VCaP (cell line): ENCODE results near the gene DPH2.

Source experiments
- H3K27ac ChIP-seq: fragments of 450-650 bp; 2 replicates; pipeline ENCODE4 v1.5.1; 2017
- TF ChIP-seq, protein P1 (sequence below): fragments of 450-650 bp; conservative IDR thresholded peaks from 2 replicates; pipeline ENCODE4 v1.5.1; 2017; ENCODE audit warnings: mild to moderate bottlenecking, moderate library complexity

DPH2 gene

DNA sequence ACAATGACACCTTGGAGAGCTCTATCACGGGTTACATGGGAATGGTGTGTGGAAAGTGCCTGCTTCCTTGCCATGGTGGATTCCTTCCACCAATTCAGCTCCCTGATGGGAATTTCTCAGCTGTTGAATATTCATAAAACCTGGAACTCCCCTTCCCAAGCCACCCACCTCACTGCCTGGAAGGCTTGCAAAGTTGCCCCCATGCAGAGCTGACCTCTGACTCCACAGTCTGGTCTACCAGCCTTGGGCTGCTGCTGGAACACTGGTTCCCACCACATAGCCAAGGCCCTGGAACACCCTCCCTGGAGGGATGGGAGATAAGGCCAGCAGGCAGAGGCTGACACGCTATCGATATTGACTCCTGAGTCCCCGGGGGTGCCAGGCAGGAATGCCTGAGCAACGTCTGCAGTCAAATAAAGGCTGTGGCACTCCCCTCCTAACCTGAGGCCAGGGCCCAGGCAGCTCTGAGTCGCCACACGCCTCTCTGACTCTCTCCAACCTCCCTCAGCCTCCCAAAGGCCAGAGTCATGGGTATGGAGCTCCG lies 30.4 kb downstream of the DPH2 start:
- TF ChIP-seq, protein P1, sequence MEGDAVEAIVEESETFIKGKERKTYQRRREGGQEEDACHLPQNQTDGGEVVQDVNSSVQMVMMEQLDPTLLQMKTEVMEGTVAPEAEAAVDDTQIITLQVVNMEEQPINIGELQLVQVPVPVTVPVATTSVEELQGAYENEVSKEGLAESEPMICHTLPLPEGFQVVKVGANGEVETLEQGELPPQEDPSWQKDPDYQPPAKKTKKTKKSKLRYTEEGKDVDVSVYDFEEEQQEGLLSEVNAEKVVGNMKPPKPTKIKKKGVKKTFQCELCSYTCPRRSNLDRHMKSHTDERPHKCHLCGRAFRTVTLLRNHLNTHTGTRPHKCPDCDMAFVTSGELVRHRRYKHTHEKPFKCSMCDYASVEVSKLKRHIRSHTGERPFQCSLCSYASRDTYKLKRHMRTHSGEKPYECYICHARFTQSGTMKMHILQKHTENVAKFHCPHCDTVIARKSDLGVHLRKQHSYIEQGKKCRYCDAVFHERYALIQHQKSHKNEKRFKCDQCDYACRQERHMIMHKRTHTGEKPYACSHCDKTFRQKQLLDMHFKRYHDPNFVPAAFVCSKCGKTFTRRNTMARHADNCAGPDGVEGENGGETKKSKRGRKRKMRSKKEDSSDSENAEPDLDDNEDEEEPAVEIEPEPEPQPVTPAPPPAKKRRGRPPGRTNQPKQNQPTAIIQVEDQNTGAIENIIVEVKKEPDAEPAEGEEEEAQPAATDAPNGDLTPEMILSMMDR: no peak
- no peak overlapping the region for H3K27ac ChIP-seq

DNA sequence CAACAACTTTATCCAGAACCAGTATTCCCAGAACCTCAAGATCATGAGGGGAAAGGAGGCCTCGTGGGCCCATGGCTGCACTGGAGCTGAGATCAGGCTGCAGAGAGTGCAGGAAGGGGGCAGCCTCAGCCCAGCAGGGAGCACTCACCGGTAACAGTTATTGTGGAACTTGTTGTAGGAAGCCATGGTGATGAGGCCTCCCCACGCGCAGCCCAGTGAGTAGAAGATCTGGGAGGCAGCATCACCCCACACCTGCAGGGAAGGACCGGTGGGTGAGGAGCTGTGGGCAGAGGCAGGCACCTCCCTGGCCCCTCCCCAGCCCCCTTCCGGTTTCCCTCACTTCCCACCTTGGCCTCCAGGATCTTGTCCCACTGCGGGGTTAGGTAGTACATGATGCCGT lies 32.4 kb downstream of the DPH2 start:
- H3K27ac ChIP-seq: no peak overlapping the region
- TF ChIP-seq, protein P1: no peak

DNA sequence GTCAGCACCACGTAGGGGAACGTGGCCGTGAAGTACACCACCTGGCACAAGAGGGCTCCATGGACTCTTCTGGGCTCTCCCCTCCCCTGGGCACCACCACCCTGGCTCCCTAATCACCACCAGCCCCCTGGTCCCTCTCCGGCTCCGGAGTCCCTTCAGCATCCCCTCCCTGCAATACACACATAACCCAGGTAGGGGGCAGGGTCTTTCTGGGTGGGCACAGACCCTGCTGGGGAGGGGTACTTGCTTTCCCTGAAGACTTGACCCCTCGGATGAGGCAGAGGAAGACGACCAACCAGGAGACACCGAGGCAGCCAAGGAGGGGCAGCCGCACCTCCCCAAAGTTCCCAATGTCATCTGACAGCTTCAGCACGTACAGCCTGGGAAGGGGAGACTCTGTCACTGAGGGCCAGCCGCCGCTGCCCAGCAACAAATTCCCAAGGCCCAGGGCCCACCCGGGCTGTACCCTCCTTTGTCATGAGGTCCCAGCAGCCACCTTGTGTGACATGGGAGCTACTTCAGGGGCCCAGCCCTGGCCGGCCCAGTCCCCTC lies 32.9 kb downstream of the DPH2 start:
- TF ChIP-seq, protein P1: no peak; the same call in 1 of the 2 replicates
- H3K27ac ChIP-seq: no peak overlapping the region

DNA sequence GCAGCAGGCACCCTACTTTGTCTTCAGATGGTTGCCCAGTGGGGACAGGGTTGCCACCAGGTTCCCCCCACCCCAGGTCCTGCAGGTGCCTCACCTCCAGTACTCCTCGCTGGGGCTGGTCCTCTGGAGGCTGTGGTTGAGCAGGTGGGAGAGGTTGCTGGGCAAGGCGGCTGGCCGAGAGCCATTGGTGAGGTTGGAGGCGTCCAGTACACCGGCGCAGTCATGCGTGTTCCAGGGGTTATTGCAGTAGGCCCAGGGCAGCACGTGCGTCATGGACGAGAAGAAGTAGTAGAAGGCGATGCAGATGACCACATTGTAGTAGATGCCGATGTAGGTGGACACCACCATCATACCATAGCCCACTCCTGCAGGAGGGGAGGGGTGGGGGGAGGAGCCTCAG lies 38.4 kb downstream of the DPH2 start:
- TF ChIP-seq, protein P1: no peak
- H3K27ac ChIP-seq: no peak overlapping the region

DNA sequence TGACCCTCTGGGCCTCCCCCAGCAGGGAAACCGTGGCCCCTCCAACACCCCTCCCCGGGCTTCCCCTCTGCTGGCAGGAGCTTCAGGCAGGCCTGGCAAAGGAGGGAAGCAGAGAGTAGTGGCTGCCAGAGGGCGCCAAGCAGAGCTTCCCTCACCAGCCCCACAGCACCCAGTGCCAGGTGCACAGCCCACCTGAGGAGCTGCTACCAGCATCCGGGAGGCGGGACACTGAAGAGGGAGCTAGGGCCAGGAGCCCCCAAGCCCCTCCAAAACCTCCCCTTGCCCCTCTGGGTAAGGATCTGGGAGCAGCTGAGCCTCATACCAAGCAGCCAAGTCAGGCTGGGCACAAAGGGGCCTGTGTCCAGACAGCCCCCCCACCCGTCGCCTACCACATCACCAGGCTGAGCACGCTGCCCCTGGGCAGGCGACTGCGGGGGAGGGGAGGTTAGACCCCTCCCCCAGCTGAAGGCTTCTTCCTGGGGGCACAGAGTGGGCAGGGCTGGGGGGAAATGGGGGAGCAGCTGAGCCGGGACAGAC lies 41.2 kb downstream of the DPH2 start:
- no peak overlapping the region for H3K27ac ChIP-seq
- TF ChIP-seq, protein P1: no peak

DNA sequence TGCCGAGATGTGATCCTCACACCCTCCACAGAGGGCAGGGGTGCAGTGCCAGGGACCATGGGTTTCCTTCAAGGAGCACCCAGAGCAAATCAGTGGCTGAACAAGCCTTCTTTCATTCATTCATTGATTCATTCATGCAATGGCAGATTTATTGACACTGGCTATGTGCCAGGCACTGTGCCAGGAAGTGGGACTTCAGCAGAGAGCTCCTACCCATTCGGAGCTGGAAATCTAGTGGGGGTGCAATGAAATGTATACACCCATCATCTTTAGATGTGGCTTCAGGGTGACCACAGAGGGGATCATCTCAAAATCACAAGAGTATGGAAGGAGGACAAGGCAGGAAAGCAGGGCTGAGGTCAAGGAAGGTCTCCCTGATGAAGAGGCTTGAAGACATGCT lies 42.6 kb downstream of the DPH2 start:
- no peak overlapping the region for H3K27ac ChIP-seq
- TF ChIP-seq, protein P1: no peak

DNA sequence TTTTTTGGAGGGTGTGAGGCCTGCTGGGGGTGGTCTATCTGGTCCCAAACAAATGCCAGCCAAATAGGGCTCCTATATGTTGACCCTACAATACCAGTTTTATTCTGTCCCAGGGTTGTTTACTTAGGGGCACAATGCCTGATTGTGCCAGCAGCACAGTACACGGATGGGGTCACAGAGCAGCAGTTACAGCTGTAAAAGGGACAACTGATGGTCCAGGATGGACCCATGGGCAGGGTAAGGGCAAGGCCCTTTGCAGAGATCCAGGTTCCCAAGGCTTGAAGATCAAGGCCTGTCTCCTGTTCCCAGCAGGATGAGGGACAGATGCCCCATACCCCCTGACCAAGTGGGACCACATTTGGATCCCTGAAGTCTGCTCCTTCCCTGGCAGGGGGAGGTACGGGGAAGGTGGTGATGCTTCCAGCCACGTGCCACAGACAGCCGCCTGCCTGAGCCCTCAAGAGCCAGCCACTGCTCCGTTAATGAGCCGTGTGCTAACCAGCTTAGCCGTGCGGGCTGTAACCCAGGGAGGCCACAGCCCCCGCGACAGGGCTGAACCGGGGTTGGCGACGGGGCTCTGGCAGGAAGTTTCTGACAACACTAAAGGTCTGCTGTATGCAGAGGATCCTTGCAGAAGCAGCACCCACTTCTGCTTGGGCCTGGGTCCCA lies 43.3 kb downstream of the DPH2 start:
- no peak overlapping the region for H3K27ac ChIP-seq
- TF ChIP-seq, protein P1: no peak
